Loucy (cell line): ENCODE results near the gene TRPM2.

Experiments
- CTCF ChIP-seq: fragments of 200-600 bp; sonication (generic); conservative IDR thresholded peaks from 2 replicates; pipeline ENCODE4 v1.5.1; 2014; ENCODE audit warnings: mild to moderate bottlenecking, antibody characterized with exemption, low read length
- EZH2phosphoT487 ChIP-seq: fragments of 200-600 bp; IDR thresholded peaks from 2 replicates; pipeline ENCODE4 v1.6.1; 2018; ENCODE audit warnings: antibody characterized with exemption, mild to moderate bottlenecking, moderate library complexity, borderline replicate concordance

GRCh38 chr21:44444286-44444931, 91.0 kb downstream of the TRPM2 start:
- no peak for TF ChIP-seq EZH2phosphoT487
- TF ChIP-seq CTCF, result no peak
